ENCODE data around the gene TSC1. TPM values are rescaled to one million over a fixed set of nuclear protein-coding genes. Genes with fewer than 3 reads are reported as not detected.

The TSC1 gene
- total and polyA plus RNA-seq, 2 donors (not counting 3 experiments of a cell fraction or from before 2014, with no cell fraction given), result 43.9 to 51.2 TPM

DNA sequence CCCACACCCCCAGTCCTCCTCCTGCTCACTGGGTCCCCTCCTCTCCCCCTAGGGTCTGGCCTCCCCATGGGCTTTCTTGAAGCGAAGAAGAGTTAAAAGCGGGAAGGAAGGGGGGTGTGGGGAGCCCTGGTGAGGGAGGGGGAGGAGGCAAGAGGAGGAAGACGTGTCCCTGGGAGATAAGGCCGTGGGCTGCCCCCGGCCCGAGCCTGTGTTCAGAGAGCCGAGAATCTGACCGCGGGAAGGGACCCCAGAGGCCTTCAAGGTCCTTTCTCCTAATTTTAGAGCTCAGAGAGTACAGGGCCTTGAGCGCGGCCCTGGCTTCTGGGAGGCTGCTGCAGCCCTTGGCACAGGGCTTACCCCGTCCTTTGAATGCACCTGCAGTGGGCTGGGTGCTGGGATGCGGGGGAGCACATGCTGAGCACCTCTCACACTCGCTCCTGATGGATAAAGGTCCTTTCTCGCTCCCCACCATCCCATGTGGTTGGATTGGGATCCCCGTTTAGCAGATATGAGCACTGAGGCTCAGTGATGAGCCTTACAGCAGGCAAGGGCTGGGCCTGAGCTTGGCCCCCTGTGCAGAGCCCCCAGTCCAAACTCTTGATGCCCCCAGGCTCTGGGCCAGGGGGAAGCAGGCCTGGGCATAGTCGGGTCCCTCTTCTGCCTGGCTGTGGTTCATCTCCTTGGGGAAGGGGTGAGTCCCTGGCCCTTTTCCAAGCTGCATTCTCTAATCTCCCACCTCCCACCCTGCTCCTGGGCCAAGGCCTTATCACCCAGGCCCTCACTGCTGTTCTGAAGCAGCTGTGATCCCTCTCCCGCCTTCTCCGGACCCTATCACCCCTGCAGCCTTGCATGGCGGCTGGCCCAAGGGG, 40.0 kb upstream of the TSC1 start:
- Histone ChIP-seq H3K9ac (replicated peaks; ENCODE audit: extremely low read depth, insufficient read depth, low read length) (no peak overlapping the region), H3K4me2 (ENCODE audit: insufficient read depth, low read length) (no peak overlapping the region), H3K9me1 (replicated peaks; ENCODE audit: control insufficient read depth, extremely low read depth, insufficient read depth, low read length) (no peaks in the 10 kb centered on the region), H3K27me3 (ENCODE audit: control insufficient read depth in 2 of 2, insufficient read depth in 2 of 2, low read length in 2 of 2) (peaks cover 9 to 12% of the 10 kb centered on the region in 2 experiments), H3K9me3 (replicated peaks; ENCODE audit: control insufficient read depth, insufficient read depth, low read length) (no peaks in the 10 kb centered on the region), H3K79me2 (ENCODE audit: control insufficient read depth, insufficient read depth, low read length) (no peaks in the 10 kb centered on the region), H4K20me1 (replicated peaks; ENCODE audit: control insufficient read depth, extremely low read depth, insufficient read depth, low read length) (no peaks in the 10 kb centered on the region), H3K36me3 (ENCODE audit: control insufficient read depth in 2 of 2, extremely low read depth in 1 of 2, insufficient read depth in 2 of 2, low read length in 2 of 2) (no peaks in the 10 kb centered on the region), H3K4me1 (ENCODE audit: control insufficient read depth, extremely low read depth, insufficient read depth, low read length) (no peaks in the 10 kb centered on the region), H3K27ac (ENCODE audit: insufficient read depth, low read depth, low read length) (no peak overlapping the region), H2AFZ (ENCODE audit: low read depth, low read length) (no peak overlapping the region), H3K4me3 (replicated peaks in 1 of 3; ENCODE audit: insufficient read depth in 1 of 3, low read depth in 1 of 3, low read length in 3 of 3) (no peak overlapping the region)
- BruUV-seq (replicated peaks), result no TSS peak
- CTCF ChIA-PET, result interaction anchor here (0.7 kb wide), 1 partner anchor 13 kb away, joined by 3 read pairs; no protein-coding TSS in a partner anchor
- POLR2A ChIA-PET, result no interaction called here
- DNase-seq (ENCODE audit: low read depth, low spot score) (no peak), FAIRE-seq (no peak)
- intact Hi-C loops (cut with micrococcal nuclease) (no loop called here), dilution Hi-C loops (cut with MboI; ENCODE audit: extremely low pct_ligation_motif_present, low sequenced_read_pairs) (no loop called here)
- TF ChIP-seq, protein P1, sequence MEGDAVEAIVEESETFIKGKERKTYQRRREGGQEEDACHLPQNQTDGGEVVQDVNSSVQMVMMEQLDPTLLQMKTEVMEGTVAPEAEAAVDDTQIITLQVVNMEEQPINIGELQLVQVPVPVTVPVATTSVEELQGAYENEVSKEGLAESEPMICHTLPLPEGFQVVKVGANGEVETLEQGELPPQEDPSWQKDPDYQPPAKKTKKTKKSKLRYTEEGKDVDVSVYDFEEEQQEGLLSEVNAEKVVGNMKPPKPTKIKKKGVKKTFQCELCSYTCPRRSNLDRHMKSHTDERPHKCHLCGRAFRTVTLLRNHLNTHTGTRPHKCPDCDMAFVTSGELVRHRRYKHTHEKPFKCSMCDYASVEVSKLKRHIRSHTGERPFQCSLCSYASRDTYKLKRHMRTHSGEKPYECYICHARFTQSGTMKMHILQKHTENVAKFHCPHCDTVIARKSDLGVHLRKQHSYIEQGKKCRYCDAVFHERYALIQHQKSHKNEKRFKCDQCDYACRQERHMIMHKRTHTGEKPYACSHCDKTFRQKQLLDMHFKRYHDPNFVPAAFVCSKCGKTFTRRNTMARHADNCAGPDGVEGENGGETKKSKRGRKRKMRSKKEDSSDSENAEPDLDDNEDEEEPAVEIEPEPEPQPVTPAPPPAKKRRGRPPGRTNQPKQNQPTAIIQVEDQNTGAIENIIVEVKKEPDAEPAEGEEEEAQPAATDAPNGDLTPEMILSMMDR (IDR thresholded peaks at IDR 0.05; ENCODE audit: extremely low read depth in 1 of 2, insufficient read depth in 1 of 2, low read depth in 1 of 2, low read length in 2 of 2), result no peak
- TF ChIP-seq FOS (IDR thresholded peaks at IDR 0.05; ENCODE audit: borderline replicate concordance, insufficient read depth, low read length) (no peak), POLR2A (IDR thresholded peaks at IDR 0.05; ENCODE audit: low read depth, low read length) (no peak), POLR2AphosphoS5 (IDR thresholded peaks at IDR 0.05; ENCODE audit: insufficient read depth, low read depth, low read length) (no peak), JUN (IDR thresholded peaks at IDR 0.05; ENCODE audit: borderline replicate concordance, insufficient read depth, insufficient read length, low read depth) (no peak), MYC (IDR thresholded peaks at IDR 0.05; ENCODE audit: low read depth, low read length) (no peak), EZH2 (IDR thresholded peaks at IDR 0.05; ENCODE audit: borderline replicate concordance, low read depth, low read length, severe bottlenecking) (no peak), GATA2 (IDR thresholded peaks at IDR 0.05; ENCODE audit: insufficient read depth, insufficient read length, low read depth, low read length) (no peak)
- TF ChIP-seq, protein P2, sequence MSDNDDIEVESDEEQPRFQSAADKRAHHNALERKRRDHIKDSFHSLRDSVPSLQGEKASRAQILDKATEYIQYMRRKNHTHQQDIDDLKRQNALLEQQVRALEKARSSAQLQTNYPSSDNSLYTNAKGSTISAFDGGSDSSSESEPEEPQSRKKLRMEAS (IDR thresholded peaks at IDR 0.05; ENCODE audit: insufficient read depth, insufficient read length), result no peak
